RKO (cell line): ENCODE measurements around the gene SSX4.
"Not testable (repeated sequence)": the region's sequence is repeated elsewhere in the genome, so short reads cannot be mapped to it uniquely, and the experiment has no call there.

Experiments
- DNase-seq: peaks from one replicate; pipeline ENCODE4 v3.0.0-alpha.2; 2016; ENCODE audit warnings: low spot score

SSX4 gene

DNA sequence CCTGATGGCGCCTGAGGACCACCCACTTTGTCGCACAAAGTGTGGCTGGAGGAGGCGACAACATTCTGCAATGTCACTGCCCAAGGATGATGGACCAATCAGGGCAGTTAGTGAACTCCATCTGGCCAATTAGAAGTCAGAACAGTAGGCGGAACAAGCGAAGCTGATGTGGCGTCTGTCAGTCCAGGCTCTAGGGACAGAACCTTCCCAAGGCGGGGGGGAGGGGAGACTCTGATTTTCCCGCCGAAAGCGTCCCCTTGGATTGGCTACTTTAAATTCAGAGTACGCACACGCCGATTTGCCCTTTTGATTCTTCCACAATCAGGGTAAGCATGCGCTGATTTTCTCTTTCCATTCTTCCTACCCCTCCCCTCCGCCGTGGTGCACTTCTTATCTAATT lies at the start of gene SSX4:
Gene SSX4 (plus strand): TSS at position 301 of the 400 bp plus-strand sequence. CDS start 515 bp downstream, outside the sequence.
- not testable (repeated sequence) for DNase-seq

DNA sequence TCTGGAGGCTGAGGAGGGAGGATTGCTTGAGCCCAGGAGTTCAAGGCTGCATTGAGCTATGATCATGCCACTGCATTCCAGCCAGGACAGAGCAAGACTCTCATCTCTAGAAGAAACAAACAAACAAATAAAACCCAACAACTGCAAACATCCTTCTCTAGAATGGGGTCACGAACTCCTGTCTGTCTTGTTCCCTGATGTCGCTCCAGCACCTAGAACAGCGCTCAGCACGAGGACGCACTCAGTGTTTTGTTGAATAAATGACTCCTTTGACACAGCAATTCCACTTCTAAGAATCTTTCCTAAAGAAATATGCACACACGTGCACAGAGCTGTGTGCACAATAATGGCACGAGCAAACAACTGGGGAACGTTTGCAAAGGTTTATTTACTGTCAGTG lies 37.3 kb upstream of the SSX4 start:
- DNase-seq: not testable (repeated sequence)

- DNase-seq: not testable (repeated sequence)
These were observed 26.8 kb upstream of the SSX4 start, which contains the start of gene SSX3 for GRCh38 chrX:48356315-48357094. TSS of gene SSX3 (minus strand) at chrX:48356703. CDS start at chrX:48355249, 1,454 bp downstream.

GRCh38 chrX:48357681-48358080 lies 25.7 kb upstream of the SSX4 start:
- no peak for DNase-seq

DNA sequence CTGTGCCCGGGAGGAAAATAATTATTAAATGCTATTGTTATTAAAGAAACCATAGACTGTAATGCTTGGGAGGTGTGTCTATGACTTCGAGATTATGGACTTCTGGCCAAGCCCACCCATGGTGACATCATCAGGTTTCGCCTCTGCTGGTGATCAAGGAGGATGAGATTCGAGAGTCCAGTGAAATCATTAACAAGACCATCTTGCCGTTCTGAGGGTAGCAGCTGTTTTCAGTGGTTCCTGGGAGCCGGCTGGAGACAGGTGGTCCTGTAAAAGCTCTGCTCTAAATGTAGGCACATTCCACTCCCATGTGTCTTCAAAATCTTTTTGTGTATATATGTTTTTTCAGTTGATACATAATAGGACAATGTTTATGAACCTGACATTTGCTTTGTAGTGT lies 24.1 kb upstream of the SSX4 start:
- DNase-seq: not testable (repeated sequence)

GRCh38 chrX:48367717-48368408 lies 15.5 kb upstream of the SSX4 start:
- not testable (repeated sequence) for DNase-seq

DNA sequence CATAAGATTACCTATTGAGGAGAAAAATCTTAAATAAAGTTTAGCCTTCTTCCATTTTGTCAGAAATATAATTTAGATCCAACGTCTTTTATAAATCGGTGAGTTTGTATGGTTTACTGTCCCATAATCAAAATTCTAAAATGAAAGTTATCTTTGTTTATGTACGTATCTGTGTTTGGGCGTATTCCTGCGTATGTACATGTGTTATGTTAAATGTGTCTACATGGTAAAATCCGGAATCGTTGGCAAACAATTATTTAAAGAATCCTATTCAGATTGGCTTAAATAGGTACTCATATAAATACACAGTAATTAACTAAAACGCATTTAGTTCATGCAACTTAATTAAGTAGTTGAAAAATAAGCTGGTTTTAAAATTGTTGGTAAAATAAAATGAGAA lies 12.9 kb upstream of the SSX4 start:
- DNase-seq: not testable (repeated sequence)

DNA sequence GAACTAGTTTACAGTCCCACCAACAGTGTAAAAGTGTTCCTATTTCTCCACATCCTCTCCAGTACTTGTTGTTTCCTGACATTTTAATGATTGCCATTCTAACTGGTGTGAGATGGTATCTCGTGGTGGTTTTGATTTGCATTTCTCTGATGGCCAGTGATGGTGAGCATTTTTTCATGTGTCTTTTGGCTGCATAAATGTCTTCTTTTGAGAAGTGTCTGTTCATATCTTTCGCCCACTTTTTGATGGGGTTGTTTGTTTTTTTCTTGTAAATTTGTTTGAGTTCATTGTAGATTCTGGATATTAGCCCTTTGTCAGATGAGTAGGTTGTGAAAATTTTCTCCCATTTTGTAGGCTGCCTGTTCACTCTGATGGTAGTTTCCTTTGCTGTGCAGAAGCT lies 13.6 kb downstream of the SSX4 start:
- DNase-seq: not testable (repeated sequence)

DNA sequence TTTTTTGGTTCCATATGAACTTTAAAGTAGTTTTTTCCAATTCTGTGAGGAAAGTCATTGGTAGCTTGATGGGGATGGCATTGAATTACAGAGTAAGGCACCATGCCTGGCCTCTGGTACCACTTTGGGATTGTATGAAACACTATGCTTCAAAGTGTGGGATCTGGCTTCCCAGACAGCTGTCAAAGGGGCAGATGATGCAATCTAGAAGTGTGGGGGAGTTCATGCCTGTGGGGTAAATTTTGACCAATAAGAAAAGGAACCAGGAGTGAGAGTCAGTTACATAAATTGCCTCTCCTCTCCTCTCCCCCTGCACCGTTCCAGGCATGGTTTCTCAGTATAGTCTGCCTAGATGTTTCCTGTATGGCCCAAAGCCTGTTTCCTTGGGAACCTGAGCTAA lies 14.5 kb downstream of the SSX4 start:
- DNase-seq: not testable (repeated sequence)

- not testable (repeated sequence) for DNase-seq
These were observed 28.5 kb downstream of the SSX4 start, which contains the start of gene SSX4B for GRCh38 chrX:48411860-48412259. TSS of gene SSX4B (minus strand) at chrX:48411960. CDS start at chrX:48411372, 588 bp downstream.

DNA sequence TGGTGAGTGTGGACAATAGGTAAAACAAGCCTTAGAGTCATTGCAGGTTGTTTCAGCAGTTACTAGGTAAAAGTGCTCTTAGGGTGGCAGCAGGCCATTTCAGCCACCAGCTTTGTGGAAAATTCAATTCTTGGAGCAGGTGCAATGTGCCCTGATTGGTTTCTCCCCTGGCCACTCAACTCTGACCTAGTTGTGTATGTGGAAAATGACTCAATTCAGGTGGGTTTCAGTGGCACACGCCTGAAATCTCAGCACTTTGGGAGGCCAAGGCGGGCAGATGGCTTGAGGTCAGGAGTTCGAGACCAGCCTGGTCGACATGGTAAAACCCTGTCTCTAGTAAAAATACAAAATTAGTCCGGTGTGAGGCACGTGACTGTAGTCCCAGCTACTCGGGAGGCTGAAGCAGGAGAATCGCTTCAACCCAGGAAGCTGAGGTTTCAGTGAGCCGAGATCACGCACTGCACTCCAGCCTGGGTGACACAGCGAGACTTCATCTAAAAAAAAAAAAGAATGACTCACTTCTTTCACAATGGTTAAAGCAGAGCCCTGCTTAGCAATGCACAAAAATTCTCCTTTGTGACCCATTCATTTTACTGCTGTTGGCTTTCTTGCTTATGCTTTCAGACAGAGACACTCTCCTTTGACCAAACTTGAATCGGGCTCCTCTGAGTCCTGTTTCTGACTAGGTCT lies 43.8 kb downstream of the SSX4 start:
- DNase-seq: not testable (repeated sequence)

DNA sequence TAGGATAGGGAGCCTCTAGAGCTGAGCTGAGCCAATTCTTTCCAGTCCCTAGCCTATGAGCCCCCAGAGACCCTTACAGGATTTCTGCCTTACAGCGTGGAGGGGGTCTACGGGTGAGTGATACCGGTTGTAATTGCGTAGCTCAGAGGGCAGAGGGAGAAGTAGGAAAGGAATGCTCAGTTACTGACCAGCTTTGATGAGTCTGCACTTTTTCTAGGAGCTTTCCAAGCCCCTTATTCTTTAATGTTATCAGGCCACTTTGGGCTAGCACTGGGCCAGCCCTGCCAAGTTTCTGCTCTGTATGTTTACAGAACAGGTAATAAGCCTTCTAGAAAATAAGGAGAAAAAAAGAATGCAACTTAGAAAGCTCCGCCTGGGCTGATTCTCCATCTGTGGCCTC lies 46.3 kb downstream of the SSX4 start:
- DNase-seq: not testable (repeated sequence)

GRCh38 chrX:48430166-48430565 lies 46.8 kb downstream of the SSX4 start:
- DNase-seq: not testable (repeated sequence)

DNA sequence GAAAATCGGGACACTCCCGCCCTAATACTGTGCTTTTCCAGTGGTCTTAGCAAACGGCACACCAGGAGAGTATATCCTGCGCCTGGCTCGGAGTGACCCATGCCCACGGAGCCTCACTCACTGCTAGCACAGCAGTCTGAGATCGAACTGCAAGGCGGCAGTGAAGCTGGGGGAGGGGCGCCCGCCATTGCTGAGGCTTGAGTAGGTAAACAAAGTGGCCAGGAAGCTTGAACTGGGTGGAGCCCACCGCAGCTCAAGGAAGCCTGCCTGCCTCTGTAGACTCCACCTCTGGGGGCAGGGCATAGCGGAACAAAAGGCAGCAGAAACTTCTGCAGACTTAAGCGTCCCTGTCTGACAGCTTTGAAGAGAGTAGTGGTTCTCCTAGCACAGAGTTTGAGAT lies 50.4 kb downstream of the SSX4 start:
- DNase-seq: not testable (repeated sequence)
